ENCODE data around the gene CYTH1.

Gene CYTH1

GRCh38 chr17:78781893-78782304 is at the start of gene CYTH1:
TSS of gene CYTH1 (minus strand) at chr17:78782273. CDS start at chr17:78782223, 50 bp downstream.
- no peak for FAIRE-seq

GRCh38 chr17:78829477-78829876 is 47.4 kb upstream of the CYTH1 start:
- DNase-seq (ENCODE audit: insufficient read length, low spot score): no peak

More at GRCh38 chr17:78781893-78782304, at the start of gene CYTH1:
- DNase-seq (ENCODE audit: insufficient read length, low spot score): no peak

DNA sequence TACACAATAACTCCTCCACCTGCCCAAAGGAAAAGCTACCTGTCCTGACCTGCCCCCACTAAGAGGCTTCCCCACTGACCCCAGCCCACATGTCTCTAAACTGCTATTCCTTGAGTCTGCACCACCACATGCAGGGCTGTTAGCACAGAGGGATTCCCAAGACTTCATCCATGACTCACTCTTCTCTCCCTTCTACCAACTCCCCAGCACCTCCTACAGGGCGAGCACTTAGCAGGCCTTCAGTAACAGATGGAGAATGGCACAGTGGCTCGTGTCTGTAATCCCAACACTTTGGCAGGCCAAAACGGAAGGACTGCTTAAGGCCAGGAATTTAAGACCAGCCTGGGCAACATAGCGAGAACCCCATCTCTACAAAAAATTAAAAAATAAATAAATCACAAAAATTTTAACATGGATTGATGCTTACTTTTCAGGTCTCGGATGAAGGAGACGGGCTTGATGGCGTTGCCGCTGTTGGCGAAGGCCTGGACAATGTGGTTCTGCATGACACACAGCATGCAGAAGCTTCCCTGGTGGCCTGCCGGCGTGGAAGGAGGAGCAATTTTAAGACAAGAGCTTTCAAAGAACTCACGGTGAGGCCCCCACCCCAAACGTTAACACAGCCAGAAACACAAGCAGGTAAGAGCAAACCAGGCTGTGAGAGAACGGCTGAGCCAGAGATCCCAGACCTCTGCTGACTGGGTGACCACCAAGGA is 46.6 kb upstream of the CYTH1 start:
- FAIRE-seq: no peak
- DNase-seq (ENCODE audit: insufficient read length, low spot score): no peak

More at GRCh38 chr17:78829477-78829876, 47.4 kb upstream of the CYTH1 start:
- no peak for FAIRE-seq

- FAIRE-seq (no peak), DNase-seq (ENCODE audit: insufficient read length, low spot score) (no peak)
These were observed 44.9 kb upstream of the CYTH1 start for GRCh38 chr17:78826836-78827509.

GRCh38 chr17:78826421-78826820 is 44.3 kb upstream of the CYTH1 start:
- FAIRE-seq (no peak), DNase-seq (ENCODE audit: insufficient read length, low spot score) (no peak)

GRCh38 chr17:78825696-78826095 is 43.6 kb upstream of the CYTH1 start:
- FAIRE-seq (no peak), DNase-seq (ENCODE audit: insufficient read length, low spot score) (no peak)

- DNase-seq (ENCODE audit: insufficient read length, low spot score) (no peak), FAIRE-seq (no peak)
These were observed 42.2 kb upstream of the CYTH1 start for GRCh38 chr17:78824240-78824639.

DNA sequence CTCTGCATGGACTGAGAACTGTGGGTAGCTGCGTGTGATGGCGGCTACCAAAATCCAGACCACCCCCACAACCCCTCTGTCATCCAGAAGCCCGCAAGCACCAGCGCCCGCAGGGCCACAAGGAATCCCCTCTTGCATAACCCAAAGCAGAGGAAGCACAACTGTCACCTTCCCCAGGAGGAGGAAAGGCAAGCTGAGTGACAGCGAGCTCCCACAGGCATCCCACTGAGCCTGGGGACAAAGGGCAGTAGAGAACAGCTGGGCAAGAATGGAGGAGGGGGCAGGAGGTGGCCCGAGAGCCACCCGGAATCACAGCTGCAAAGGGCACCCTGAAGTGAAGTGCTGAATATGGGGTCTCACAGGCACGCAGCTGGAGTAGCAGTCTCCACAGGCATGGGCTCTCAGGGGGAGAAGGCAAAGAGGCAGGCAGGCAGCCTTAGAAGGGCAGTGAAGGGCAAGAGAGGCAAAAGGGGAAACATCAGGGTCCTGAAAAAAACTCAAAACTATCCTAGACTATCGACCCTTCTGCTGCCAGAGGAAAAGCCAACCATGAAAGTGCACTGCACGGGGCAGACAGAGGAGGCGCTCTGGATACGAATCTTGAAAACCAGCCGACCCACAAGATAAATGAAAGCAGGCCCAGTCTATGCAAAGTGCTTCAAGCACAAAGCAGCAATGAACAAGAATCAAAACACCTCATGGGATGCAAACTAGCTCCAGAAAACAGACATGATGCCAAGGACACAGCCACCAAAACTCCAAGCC is 41.4 kb upstream of the CYTH1 start:
- DNase-seq (ENCODE audit: insufficient read length, low spot score) (no peak), FAIRE-seq (no peak)

GRCh38 chr17:78822552-78822951 is 40.5 kb upstream of the CYTH1 start:
- no peak for FAIRE-seq
- DNase-seq (ENCODE audit: insufficient read length, low spot score): no peak

DNA sequence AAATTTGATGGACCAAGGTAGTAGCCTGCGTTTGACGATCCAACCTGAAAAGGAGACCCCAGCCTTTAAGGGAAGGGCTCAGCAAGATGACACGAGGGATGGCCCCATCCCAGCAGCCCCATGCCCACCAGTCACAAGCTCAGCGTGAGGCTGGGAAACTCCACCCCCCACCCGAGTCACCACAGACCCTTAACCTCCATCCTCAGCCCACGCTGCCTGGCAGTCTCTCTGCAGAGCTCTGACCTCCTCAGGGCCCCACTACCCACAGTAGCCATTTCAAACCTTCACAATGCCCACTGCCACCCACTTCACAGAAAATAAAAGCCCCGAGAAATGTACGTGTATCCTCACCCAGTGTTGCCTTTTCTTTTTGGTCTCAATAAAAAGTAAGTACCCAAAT is 39.9 kb upstream of the CYTH1 start:
- no peak for FAIRE-seq
- no peak for DNase-seq (ENCODE audit: insufficient read length, low spot score)

DNA sequence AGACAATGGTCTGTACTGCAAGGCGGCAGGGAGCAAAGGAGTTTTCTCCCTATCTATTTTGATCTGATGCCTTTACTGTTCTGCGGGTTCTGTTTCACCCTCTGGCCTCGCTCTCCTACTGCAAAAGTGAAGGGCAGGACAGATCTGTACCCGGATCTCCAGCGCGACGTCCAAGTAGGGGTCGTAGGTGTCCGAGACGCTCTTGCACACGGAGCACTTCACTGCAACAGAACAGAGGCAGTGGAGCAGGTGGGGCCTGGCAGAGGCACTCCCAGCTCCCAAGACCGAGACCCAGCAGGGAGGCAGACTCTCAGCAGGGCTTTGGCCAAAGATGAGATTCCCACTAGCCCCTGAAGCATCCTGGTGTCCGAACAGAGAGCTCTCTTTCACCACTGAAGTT is 38.8 kb upstream of the CYTH1 start:
- DNase-seq (ENCODE audit: insufficient read length, low spot score) (no peak), FAIRE-seq (no peak)

- FAIRE-seq (no peak), DNase-seq (ENCODE audit: insufficient read length, low spot score) (no peak)
These were observed 38.0 kb upstream of the CYTH1 start for GRCh38 chr17:78819806-78820792.

DNA sequence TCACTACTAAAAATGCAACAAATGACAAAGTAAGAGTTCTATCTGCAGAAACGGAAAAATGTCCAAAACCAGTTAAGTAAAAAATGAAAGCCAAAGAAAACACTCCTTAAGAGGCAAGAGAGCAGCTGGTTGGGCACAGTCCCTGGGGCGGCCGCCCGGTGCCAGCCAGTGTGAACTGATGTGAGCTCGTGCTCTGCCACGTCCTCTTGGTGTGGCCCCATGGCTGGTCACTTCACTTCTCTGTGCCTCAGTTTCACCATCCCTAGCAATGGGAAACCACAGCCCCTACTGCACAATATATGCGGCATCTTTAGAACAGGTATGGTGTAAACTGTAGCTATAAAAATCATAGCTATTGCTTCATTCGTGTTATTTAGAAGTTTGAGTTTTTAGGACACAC is 37.3 kb upstream of the CYTH1 start:
- DNase-seq (ENCODE audit: insufficient read length, low spot score) (no peak), FAIRE-seq (no peak)

DNA sequence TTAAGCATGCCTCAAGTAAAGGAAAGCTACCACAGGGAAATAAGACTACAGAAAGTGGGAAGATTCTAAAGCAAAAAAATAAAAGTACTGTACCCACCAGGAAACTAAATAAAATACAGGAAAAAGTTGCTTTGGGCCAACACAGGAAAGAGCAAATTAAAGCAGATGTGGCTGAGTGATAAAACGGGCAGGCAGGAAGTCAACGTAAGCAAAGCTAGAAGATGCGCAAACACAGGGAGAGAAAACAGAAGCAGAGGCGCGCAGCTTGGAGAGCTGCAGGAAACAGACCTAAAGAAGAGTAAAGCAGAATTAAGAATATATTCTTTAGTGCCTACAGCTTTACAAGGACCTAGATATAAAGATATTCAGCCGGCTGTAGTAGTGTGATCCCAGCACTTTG is 36.9 kb upstream of the CYTH1 start:
- no peak for DNase-seq (ENCODE audit: insufficient read length, low spot score)
- no peak for FAIRE-seq

DNA sequence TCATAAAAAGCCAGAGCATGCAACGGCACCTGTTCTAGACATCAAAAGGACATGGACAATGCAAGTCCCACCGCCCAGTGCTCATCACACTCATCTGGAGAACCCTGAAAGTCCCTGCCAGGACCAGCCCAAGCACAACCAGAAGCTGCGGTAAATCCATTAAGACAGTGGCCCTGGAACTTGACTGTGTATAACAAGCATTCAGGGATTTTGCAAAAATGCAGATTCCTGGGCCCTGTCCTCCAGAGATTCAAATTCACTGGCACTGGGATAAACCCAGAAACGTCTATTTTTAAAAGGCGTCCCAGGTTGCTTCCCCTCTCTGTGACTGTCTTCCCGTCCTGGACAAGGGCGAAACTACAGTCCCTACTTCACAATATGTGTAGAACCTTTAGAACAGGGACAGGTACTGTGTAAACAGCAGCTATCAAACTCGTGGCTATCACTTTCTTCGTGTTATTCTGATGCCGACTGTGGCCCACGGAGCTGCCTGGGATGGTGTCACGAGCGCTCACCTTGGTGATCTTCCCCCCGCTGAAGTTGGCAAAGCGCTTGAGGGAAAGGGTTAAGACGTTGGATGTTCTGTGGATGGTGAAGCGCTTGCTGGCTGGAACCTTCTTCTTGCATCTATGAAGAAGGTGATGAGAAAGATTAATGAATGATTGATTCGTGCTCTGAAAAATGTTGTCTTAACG is 36.2 kb upstream of the CYTH1 start:
- no peak for DNase-seq (ENCODE audit: insufficient read length, low spot score)
- FAIRE-seq: no peak

DNA sequence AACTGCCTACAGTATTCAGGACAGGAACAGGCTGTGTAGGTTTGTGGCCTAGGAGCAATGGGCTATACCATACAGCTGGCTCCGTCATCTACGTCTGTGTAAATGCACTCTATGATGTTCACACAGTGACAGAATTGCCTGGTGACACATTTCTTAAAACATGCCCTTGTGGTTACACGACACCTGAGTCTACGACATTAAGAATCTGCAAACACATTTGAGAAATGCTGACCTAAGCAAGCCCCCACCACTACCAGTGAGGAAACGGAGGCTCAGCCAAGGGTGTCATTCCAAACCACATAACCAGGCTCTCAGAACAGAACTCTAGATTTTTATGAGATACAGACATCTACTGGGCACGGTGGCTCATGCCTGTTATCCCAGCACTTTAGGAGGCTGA is 35.0 kb upstream of the CYTH1 start:
- DNase-seq (ENCODE audit: insufficient read length, low spot score) (no peak), FAIRE-seq (no peak)

- DNase-seq (ENCODE audit: insufficient read length, low spot score) (no peak), FAIRE-seq (no peak)
These were observed 33.6 kb upstream of the CYTH1 start for GRCh38 chr17:78815696-78816095.

DNA sequence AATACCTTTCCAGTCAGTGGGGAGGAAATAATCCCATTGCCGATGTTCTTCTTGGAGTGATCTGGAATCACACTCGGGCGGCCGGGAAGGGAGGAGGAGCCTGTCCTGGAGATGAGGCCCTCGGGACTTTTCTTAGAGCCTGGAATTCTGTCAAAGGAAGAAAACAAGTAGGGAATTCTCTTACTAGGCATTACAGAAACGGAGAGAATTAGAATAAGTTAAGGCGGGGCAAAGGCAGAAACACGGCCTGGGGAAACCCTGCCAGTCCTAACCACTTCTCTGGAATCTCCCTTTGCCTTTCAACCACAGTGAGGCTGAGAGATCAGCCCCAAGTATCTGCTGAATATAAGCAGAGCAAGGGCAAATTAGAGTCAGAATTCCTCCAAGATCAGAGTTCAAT is 30.8 kb upstream of the CYTH1 start:
- DNase-seq (ENCODE audit: insufficient read length, low spot score) (no peak), FAIRE-seq (no peak)

DNA sequence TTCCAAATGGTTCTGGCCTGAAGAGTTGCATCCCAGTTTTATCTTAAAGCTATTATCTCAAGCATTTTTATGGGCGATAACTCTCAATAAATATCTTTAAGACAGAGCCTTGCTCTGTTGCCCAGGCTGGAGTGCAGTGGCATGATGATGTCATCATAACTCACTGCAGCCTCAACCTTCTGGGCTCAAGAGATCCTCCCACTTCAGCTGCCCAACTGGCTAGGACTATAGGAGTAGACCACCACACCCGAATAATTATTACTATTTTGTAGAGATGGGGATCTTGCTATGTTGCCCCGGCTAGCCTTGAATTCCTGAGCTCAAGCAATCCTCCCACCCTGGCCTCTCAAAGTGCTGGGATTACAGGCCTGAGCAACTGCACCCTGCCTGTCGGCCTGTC is 26.1 kb upstream of the CYTH1 start:
- no peak for DNase-seq (ENCODE audit: insufficient read length, low spot score)
- no peak for FAIRE-seq

DNA sequence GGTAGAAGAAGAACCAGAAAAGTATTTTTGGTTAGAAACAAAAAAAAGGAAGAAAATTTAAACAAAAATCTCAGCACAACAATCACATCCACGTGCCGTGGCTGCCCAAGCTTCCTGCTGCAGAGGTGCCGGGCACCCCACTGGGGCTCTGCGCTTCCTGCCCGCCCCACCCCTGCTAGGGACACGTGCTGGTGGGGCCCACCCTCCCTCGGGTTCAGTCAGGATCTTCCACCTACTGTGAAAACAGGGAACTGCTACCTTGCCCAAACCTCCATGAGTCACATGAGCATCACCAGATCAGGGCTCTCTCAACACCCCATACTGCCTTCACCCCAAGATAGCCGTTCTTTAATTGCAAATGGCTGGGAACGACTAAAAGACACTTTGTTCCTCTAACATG is 24.4 kb upstream of the CYTH1 start:
- DNase-seq (ENCODE audit: insufficient read length, low spot score) (no peak), FAIRE-seq (no peak)

Measured in GM19239 (cell line).